Measurements from ENCODE around the gene HADHA.

HADHA gene

DNA sequence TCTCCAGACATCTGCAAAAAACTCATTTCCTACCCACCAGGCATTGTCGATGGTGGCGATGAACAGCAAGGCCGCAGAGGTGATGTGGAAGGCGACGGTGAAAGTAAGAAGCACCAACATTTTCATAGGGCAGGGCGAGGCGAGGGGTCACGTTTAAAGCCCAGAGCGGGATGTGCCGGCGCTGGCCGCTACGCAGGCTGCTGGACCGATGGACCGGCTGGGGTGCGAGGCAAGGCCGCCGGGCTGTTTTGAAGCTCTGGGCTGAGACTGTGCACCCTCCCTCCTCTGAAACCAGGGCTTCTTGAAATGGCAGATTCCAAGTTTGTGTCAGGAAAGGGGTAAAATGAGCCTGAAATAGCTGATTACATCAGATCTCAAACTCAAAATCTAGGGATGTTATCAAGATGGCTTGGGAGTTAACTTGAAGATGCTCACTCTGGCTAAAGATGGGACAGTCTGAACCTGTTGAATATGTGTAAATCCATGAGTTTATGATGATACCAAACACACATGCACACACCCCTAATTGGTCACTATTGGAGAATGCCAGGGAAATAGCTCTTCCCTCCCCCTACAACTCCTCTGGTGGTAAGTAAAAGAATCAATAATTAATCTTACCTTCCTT is 103.2 kb downstream of the HADHA start:
- Histone ChIP-seq H3K9me2 (replicated peaks; ENCODE audit: insufficient read depth, low read length) (no peaks in the 10 kb centered on the region), H3K9me3 (replicated peaks; ENCODE audit: insufficient read depth, low read length) (no peaks in the 10 kb centered on the region), H3K79me2 (ENCODE audit: low read length) (no peaks in the 10 kb centered on the region), H3K4me1 (ENCODE audit: low read length) (no peaks in the 10 kb centered on the region), H3K27me3 (replicated peaks; ENCODE audit: insufficient read depth, low read length) (no peaks in the 10 kb centered on the region), H4K20me1 (ENCODE audit: insufficient read depth, low read length) (no peaks in the 10 kb centered on the region), H3K4me2 (ENCODE audit: low read depth, low read length) (no peak overlapping the region), H3K4me3 (ENCODE audit: low read length) (no peak overlapping the region), H2AFZ (ENCODE audit: low read length) (no peak overlapping the region), H3F3A (ENCODE audit: insufficient read depth, low read length) (no peaks in the 10 kb centered on the region), H3K9ac (ENCODE audit: low read length) (no peak overlapping the region), H3K27ac (ENCODE audit: low read length) (no peak overlapping the region), H3K36me3 (replicated peaks; ENCODE audit: insufficient read depth, low read length) (no peaks in the 10 kb centered on the region)
- TF ChIP-seq, protein P1, sequence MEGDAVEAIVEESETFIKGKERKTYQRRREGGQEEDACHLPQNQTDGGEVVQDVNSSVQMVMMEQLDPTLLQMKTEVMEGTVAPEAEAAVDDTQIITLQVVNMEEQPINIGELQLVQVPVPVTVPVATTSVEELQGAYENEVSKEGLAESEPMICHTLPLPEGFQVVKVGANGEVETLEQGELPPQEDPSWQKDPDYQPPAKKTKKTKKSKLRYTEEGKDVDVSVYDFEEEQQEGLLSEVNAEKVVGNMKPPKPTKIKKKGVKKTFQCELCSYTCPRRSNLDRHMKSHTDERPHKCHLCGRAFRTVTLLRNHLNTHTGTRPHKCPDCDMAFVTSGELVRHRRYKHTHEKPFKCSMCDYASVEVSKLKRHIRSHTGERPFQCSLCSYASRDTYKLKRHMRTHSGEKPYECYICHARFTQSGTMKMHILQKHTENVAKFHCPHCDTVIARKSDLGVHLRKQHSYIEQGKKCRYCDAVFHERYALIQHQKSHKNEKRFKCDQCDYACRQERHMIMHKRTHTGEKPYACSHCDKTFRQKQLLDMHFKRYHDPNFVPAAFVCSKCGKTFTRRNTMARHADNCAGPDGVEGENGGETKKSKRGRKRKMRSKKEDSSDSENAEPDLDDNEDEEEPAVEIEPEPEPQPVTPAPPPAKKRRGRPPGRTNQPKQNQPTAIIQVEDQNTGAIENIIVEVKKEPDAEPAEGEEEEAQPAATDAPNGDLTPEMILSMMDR (IDR thresholded peaks at IDR 0.05; ENCODE audit: low read length): no peak
- TF ChIP-seq EZH2 (optimal IDR thresholded peaks at IDR 0.05; ENCODE audit: low read depth, low read length) (no peak), EZH2phosphoT487 (IDR thresholded peaks at IDR 0.05; ENCODE audit: low read length) (no peak)
- DNase-seq: no peak
